Stomach smooth muscle (tissue), 2 donors: ENCODE measurements around the gene PDE4D.
A peak's percentile ranks its signal among the peaks of the same experiment; 100 is the strongest.

Experiments
- H3K27ac ChIP-seq: one replicate; pipeline ENCODE4 v1.7.0; 2013; ENCODE audit warnings: mild to moderate bottlenecking, low read length, inconsistent platforms
- H3K27me3 ChIP-seq, 2 donors: one replicate each; pipeline ENCODE4 v1.7.0; 2013; ENCODE audit warnings: low read length in 2 of 2; ENCODE audit not compliant: insufficient read depth in 2 of 2, control insufficient read depth in 1 of 2
- H3K36me3 ChIP-seq, 2 donors: one replicate each; pipeline ENCODE4 v1.7.0; 2013; ENCODE audit warnings: low read length in 2 of 2; ENCODE audit not compliant: control insufficient read depth in 2 of 2, insufficient read depth in 2 of 2
- H3K4me1 ChIP-seq: one replicate; pipeline ENCODE4 v1.7.0; 2013; ENCODE audit warnings: low read length; ENCODE audit not compliant: control insufficient read depth, insufficient read depth
- H3K4me3 ChIP-seq, 2 donors: one replicate each; pipeline ENCODE4 v1.7.0; 2013; ENCODE audit warnings: low read length in 2 of 2
- H3K9ac ChIP-seq, 2 donors: one replicate each; pipeline ENCODE4 v1.7.0; 2013; ENCODE audit warnings: low read length in 2 of 2, mild to moderate bottlenecking in 1 of 2
- H3K9me3 ChIP-seq, 2 donors: one replicate each; pipeline ENCODE4 v1.7.0; 2013; ENCODE audit warnings: low read length in 2 of 2; ENCODE audit not compliant: control insufficient read depth in 2 of 2
- donor health status: healthy.
- donor health status: Pancreatic carcinoma.

Gene PDE4D

GRCh38 chr5:59245198-59245597 lies 648.3 kb downstream of the PDE4D start:
- H3K9me3 ChIP-seq: no peaks in the 10 kb centered on the region
- peak overlapping the region; percentile 64 for H3K27ac ChIP-seq
- no peaks in the 10 kb centered on the region for H3K36me3 ChIP-seq
- no peak overlapping the region for H3K4me3 ChIP-seq
- H3K4me1 ChIP-seq: peaks cover 10% of the 10 kb centered on the region
- H3K27me3 ChIP-seq: no peaks in the 10 kb centered on the region
- no peak overlapping the region for H3K9ac ChIP-seq

GRCh38 chr5:59241552-59241951 lies 652.0 kb downstream of the PDE4D start:
- H3K9ac ChIP-seq: no peak overlapping the region
- H3K27ac ChIP-seq: no peak overlapping the region
- no peaks in the 10 kb centered on the region for H3K27me3 ChIP-seq

GRCh38 chr5:59241119-59241518 lies 652.4 kb downstream of the PDE4D start:
- Histone ChIP-seq H3K27ac (no peak overlapping the region), H3K27me3 (no peaks in the 10 kb centered on the region), H3K4me3 (no peak overlapping the region), H3K9ac (no peak overlapping the region), H3K36me3 (no peaks in the 10 kb centered on the region), H3K9me3 (no peaks in the 10 kb centered on the region), H3K4me1 (peaks cover 10% of the 10 kb centered on the region)

More at GRCh38 chr5:59241552-59241951, 652.0 kb downstream of the PDE4D start:
- Histone ChIP-seq H3K4me1 (peaks cover 10% of the 10 kb centered on the region), H3K36me3 (no peaks in the 10 kb centered on the region), H3K4me3 (no peak overlapping the region), H3K9me3 (no peaks in the 10 kb centered on the region)

GRCh38 chr5:59238126-59238902 lies 655.2 kb downstream of the PDE4D start:
- H3K27ac ChIP-seq: no peak overlapping the region
- H3K4me1 ChIP-seq: no peaks in the 10 kb centered on the region
- no peaks in the 10 kb centered on the region for H3K36me3 ChIP-seq
- H3K9ac ChIP-seq: no peak overlapping the region
- no peak overlapping the region for H3K4me3 ChIP-seq
- no peaks in the 10 kb centered on the region for H3K9me3 ChIP-seq
- no peaks in the 10 kb centered on the region for H3K27me3 ChIP-seq

GRCh38 chr5:59236986-59237385 lies 656.5 kb downstream of the PDE4D start:
- Histone ChIP-seq H3K9me3 (no peaks in the 10 kb centered on the region), H3K36me3 (no peaks in the 10 kb centered on the region), H3K4me3 (no peak overlapping the region), H3K9ac (no peak overlapping the region), H3K27ac (no peak overlapping the region), H3K27me3 (no peaks in the 10 kb centered on the region), H3K4me1 (no peaks in the 10 kb centered on the region)

GRCh38 chr5:59236448-59236847 lies 657.1 kb downstream of the PDE4D start:
- no peaks in the 10 kb centered on the region for H3K36me3 ChIP-seq
- H3K9me3 ChIP-seq: no peaks in the 10 kb centered on the region
- no peak overlapping the region for H3K27ac ChIP-seq
- no peaks in the 10 kb centered on the region for H3K4me1 ChIP-seq
- no peak overlapping the region for H3K9ac ChIP-seq
- H3K27me3 ChIP-seq: no peaks in the 10 kb centered on the region
- H3K4me3 ChIP-seq: no peak overlapping the region

- Histone ChIP-seq H3K9ac (no peak overlapping the region), H3K4me3 (no peak overlapping the region), H3K27me3 (no peaks in the 10 kb centered on the region), H3K27ac (no peak overlapping the region), H3K36me3 (no peaks in the 10 kb centered on the region), H3K9me3 (no peaks in the 10 kb centered on the region), H3K4me1 (no peaks in the 10 kb centered on the region)
Measured at GRCh38 chr5:59234236-59234635, 659.3 kb downstream of the PDE4D start.

- Histone ChIP-seq H3K9me3 (no peaks in the 10 kb centered on the region), H3K4me3 (no peak overlapping the region), H3K4me1 (no peaks in the 10 kb centered on the region), H3K9ac (no peak overlapping the region), H3K27ac (no peak overlapping the region), H3K27me3 (no peaks in the 10 kb centered on the region), H3K36me3 (no peaks in the 10 kb centered on the region)
Measured at GRCh38 chr5:59231221-59231931, 662.1 kb downstream of the PDE4D start.

GRCh38 chr5:59222687-59223511 lies 670.6 kb downstream of the PDE4D start:
- Histone ChIP-seq H3K9ac (no peak overlapping the region), H3K9me3 (no peaks in the 10 kb centered on the region), H3K4me3 (no peak overlapping the region), H3K36me3 (no peaks in the 10 kb centered on the region), H3K27me3 (no peaks in the 10 kb centered on the region), H3K4me1 (peaks cover 3% of the 10 kb centered on the region), H3K27ac (no peak overlapping the region)

GRCh38 chr5:59221769-59222168 lies 671.8 kb downstream of the PDE4D start:
- Histone ChIP-seq H3K4me3 (no peak overlapping the region), H3K9ac (no peak overlapping the region), H3K27me3 (no peaks in the 10 kb centered on the region), H3K4me1 (peaks cover 3% of the 10 kb centered on the region), H3K36me3 (no peaks in the 10 kb centered on the region), H3K9me3 (no peaks in the 10 kb centered on the region), H3K27ac (no peak overlapping the region)
